Occipital lobe (tissue), 2 donors: ENCODE data around the gene EME1. TPM values are rescaled to one million over a fixed set of nuclear protein-coding genes. Genes with fewer than 3 reads are reported as not detected.
"Not testable (repeated sequence)": the region's sequence is repeated elsewhere in the genome, so short reads cannot be mapped to it uniquely, and the experiment has no call there.

Source experiments
- DNase-seq: peaks from one replicate; lab custom pipeline; 2025; lab: John Stamatoyannopoulos, UW
- total RNA-seq: library from RNA; depleted of rRNA; stranded (reverse); fragments of >200 nt; gene quantifications from one replicate; pipeline ENCODE4 v1.2.3, GENCODE V29; 2014

EME1 gene
- 1.4 TPM for total RNA-seq

GRCh38 chr17:50372758-50373556 lies at the start of gene EME1, which contains the start of gene MRPL27:
TSS of gene EME1 (plus strand) at chr17:50373229. CDS start at chr17:50375209, 1,980 bp downstream.
TSS of gene MRPL27 (minus strand) at chr17:50373184. CDS start at chr17:50373170, 14 bp downstream.
- peak; percentile 87 for DNase-seq

GRCh38 chr17:50325906-50326305 lies 47.1 kb upstream of the EME1 start:
- no peak for DNase-seq

- no peak for DNase-seq
Observed at GRCh38 chr17:50326831-50327364, 46.1 kb upstream of the EME1 start.

GRCh38 chr17:50328363-50329325 lies 44.4 kb upstream of the EME1 start:
- DNase-seq, result no peak

DNA sequence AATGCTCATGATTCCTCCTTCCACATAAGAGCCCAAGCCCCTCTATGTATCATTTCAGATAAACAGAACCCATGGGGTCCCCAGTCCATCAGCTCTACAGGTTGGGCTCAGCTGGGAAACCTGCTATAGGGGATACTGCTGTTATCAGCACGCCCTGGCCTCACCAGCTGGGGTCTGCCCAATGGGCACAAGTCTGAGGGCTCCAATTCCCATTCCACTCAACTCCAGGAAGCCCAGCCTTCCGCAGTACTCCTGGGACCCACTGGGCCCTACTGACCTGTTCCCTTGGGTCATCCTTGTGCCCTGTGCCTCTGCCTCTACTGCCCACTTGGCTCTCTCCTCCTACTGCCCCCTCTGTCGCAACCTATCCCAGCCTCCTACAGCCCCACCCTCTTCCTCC lies 43.3 kb upstream of the EME1 start:
- DNase-seq, result no peak

DNA sequence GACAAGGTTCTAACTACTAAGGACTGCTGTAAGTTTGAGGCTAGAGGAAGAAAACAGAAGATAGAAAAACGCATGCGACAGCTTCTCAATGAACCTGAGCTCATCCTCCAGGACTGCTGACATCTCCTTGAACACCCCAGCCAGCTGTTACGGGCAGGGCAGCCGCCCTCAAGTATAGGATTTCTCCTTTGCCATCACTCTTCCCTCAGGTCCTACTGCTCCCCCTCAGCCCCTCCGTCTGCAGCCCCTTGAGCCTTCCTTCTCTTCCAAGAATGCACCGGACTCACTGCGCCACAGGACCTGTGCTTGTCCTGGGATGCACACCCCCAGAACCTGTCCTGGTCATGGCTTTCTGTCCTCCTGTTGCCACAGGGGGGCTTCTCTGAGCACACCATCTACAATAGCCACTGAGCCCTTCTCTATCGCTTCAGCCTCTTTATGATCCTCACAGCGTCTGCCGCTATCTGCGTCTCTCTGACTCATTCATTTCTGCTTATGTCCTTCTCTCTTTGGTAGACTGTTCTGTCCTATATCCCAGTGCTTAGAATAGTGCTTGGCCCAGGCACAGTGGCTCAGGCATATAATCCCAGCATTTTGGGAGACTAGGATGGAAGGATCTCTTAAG lies 42.8 kb upstream of the EME1 start:
- no peak for DNase-seq

- no peak for DNase-seq
Observed at GRCh38 chr17:50331085-50331791, 41.8 kb upstream of the EME1 start.

- DNase-seq, result no peak
Observed at GRCh38 chr17:50332196-50332595, 40.8 kb upstream of the EME1 start.

DNA sequence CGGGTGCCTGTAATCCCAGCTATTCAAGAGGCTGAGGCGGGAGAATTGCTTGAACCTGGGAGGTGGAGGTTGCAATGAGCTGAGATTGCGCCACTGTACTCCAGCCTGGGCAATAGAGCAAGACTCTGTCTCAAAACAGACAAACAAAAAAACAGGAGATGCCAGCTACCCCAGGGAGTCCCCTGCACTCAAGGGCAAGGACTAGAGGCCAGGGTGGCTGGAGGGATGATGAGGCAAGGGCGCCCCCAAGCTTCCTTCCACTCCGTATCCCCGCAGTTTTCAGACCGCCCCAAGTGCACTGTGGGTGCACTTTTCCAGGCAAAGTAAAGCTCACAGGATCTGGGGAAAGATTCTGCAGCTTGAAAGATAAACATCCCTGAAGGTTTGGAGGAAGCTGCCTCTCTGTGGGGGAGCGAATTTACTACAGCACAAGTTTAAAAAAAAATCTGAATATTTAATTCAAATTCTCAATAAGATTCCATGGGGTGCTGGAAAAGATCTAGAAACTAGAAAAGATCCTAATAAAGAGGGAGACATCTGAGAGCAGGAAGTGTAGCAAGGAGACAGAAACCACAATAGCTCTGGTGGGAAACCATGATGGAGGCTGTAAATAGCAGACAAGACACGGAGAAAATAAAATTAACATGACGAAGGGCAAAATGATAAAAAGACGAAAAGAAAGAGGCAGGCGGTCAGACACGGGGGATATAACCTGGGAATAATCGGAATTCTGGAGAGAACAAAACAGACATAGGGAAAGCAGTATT lies 39.6 kb upstream of the EME1 start:
- not testable (repeated sequence) for DNase-seq

DNA sequence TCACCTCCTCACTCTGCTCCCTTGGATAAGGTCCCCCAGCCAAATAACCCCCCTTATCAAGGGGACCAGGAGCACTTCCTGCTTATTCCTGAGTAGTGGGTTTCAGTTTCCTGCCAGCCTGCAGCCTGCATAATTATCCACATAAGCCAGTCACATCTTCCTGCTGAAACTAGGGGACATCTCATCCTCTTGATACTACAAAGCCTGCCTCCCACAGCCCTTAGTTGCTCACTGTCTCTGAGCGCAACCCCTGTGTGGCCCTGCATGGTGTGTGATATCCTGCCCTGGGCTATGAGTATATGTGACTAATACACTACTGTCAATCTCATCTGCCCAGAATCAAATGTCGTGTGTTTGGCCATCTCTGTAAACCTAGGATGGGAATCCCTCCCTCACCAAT lies 35.1 kb upstream of the EME1 start:
- no peak for DNase-seq

DNA sequence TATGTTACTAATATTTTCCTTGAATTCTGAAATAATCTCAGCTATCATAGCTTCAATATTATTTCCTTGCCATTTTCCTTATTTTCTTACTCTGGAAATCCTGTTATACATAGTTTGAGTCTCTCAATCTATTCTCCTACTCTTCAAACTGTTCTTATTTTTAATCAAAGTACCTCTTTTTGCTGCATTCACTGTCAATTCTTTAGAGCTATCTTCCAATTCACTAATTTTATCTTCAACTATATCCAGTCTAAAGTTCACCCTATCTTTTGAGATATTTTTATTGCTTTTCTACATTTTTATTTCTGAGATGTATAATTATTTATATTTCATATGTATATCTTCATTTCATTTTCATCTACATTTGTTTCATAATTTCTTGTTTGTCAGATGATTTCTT lies 34.4 kb upstream of the EME1 start:
- no peak for DNase-seq

GRCh38 chr17:50339381-50339780 lies 33.6 kb upstream of the EME1 start:
- DNase-seq, result no peak

GRCh38 chr17:50344731-50345365 lies 28.2 kb upstream of the EME1 start:
- no peak for DNase-seq

GRCh38 chr17:50345432-50346312 lies 27.4 kb upstream of the EME1 start, which contains the start of gene XYLT2:
TSS of gene XYLT2 (plus strand) at chr17:50346126. CDS start at chr17:50346141, 15 bp downstream.
- DNase-seq, result peak; percentile 66

GRCh38 chr17:50346313-50347116 lies 26.5 kb upstream of the EME1 start:
- no peak for DNase-seq

DNA sequence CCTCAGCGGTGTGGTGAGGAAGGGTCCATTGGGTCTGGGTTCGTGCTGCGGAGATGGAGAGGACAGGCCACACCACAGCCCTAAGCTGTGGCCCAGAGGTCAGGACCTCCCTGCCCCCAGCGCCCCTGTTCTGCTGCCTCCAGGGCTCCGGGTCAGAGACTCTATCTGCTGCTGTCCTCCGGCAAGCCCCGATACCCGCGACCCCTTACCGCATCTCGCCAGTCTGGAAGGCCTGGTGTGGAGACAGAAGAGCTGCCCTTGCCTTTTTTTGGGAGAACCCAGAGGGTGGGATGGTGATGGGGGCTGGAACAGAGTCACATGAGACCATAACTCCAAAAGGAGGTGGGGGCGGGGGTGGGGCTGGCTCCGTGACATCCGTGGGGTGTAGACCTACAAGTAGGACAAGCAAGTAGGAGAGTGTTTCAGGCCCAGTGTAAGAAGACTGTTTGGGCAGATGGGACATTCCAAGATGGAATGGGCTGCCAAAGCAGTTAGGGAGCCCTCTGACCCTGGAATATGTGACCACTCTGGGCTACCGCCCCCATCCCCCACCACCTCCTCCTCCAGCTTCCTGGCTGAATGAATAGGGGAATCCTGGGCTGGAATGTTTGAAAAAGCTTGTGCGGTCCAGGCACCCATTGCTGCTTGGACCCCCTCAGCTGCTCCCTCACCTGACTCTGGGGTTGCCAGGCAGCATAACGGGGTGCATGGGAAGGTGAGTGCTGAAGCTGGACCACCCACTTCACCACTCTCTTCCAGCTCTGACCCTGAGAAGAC lies 25.7 kb upstream of the EME1 start:
- DNase-seq, result no peak

DNA sequence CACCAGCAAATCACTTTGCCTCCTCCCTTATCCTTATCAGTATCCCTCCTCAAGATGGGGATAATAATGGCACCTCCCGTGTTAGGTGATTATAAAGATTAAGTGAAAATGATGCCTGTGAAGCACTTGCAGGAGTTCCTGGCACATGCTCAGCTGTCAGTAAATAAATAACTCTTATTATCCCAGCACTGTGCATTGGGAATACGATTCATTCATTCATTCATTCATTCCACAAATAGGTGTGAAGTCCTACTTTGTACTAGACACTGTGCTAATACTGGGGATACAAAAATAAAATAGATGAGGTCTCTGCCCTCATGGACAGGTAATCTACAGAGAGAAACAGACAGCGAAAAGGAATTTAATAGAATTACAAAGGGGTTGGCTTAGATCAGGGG lies 25.1 kb upstream of the EME1 start:
- DNase-seq, result no peak
